GM23338 (cell line): ENCODE results near the gene CHN1. TPM values are rescaled to one million over a fixed set of nuclear protein-coding genes. Genes with fewer than 3 reads are reported as not detected.

Experiments
- ATAC-seq: fragments of 200-7000 bp; cut with Tn5 transposase; 3 replicates; pipeline ENCODE4 v1.9.1; 2020
- DNase-seq: peaks from one replicate; pipeline ENCODE4 v3.0.0-alpha.2; 2015; ENCODE audit warnings: low spot score
- H2AFZ ChIP-seq: fragments of 200-600 bp; sonication (generic); 2 replicates; pipeline ENCODE4 v1.8.0; 2016; ENCODE audit warnings: antibody characterized with exemption, mild to moderate bottlenecking, moderate library complexity
- H3F3A ChIP-seq: fragments of 200-600 bp; sonication (generic); replicated peaks from 2 replicates; pipeline ENCODE4 v1.8.0; 2017; ENCODE audit warnings: antibody characterized with exemption, mixed run types, low read depth
- H3K27ac ChIP-seq: fragments of 200-600 bp; sonication (generic); 2 replicates; pipeline ENCODE4 v1.6.1; 2016; ENCODE audit warnings: low read depth
- H3K27me3 ChIP-seq: fragments of 200-600 bp; sonication (generic); 2 replicates; pipeline ENCODE4 v1.8.0; 2016; ENCODE audit warnings: mild to moderate bottlenecking, mixed run types, moderate library complexity; ENCODE audit not compliant: insufficient read depth
- H3K36me3 ChIP-seq: fragments of 200-600 bp; sonication (generic); 2 replicates; pipeline ENCODE4 v1.8.0; 2016; ENCODE audit warnings: mild to moderate bottlenecking; ENCODE audit not compliant: insufficient read depth
- H3K4me1 ChIP-seq: fragments of 200-600 bp; sonication (generic); 2 replicates; pipeline ENCODE4 v1.8.0; 2016; ENCODE audit warnings: mild to moderate bottlenecking, moderate library complexity; ENCODE audit not compliant: insufficient read depth
- H3K4me2 ChIP-seq: fragments of 200-600 bp; sonication (generic); 2 replicates; pipeline ENCODE4 v1.7.1; 2017; ENCODE audit warnings: mixed run types
- H3K4me3 ChIP-seq: fragments of 200-600 bp; sonication (generic); 2 replicates; pipeline ENCODE4 v1.6.1; 2016; ENCODE audit warnings: mixed run types
- H3K79me2 ChIP-seq: fragments of 200-600 bp; sonication (generic); replicated peaks from 2 replicates; pipeline ENCODE4 v1.8.0; 2017; ENCODE audit warnings: mild to moderate bottlenecking; ENCODE audit not compliant: insufficient read depth
- H3K9me2 ChIP-seq: fragments of 200-600 bp; sonication (generic); 2 replicates; pipeline ENCODE4 v1.8.0; 2017; ENCODE audit not compliant: insufficient read depth
- H4K20me1 ChIP-seq: fragments of 200-600 bp; sonication (generic); replicated peaks from 2 replicates; pipeline ENCODE4 v1.8.0; 2017; ENCODE audit warnings: mild to moderate bottlenecking; ENCODE audit not compliant: insufficient read depth
- H3K27ac Mint-ChIP-seq: 2 replicates; pipeline ENCODE4 v1.8.0; 2020; ENCODE audit warnings: inconsistent platforms, mild to moderate bottlenecking, moderate library complexity, mixed read lengths
- H3K27me3 Mint-ChIP-seq: 3 replicates; pipeline ENCODE4 v1.8.0; 2022; ENCODE audit warnings: low read depth, mild to moderate bottlenecking, moderate library complexity, mixed read lengths, inconsistent platforms; ENCODE audit not compliant: insufficient read depth, poor library complexity
- H3K36me3 Mint-ChIP-seq: 3 replicates; pipeline ENCODE4 v1.8.0; 2021; ENCODE audit warnings: low read depth, mild to moderate bottlenecking, inconsistent platforms, moderate library complexity, mixed read lengths
- H3K4me1 Mint-ChIP-seq: 3 replicates; pipeline ENCODE4 v1.8.0; 2020; ENCODE audit warnings: mild to moderate bottlenecking, inconsistent platforms, mixed read lengths
- H3K4me3 Mint-ChIP-seq: 3 replicates; pipeline ENCODE4 v1.8.0; 2021; ENCODE audit warnings: moderate library complexity, mild to moderate bottlenecking, inconsistent platforms, mixed read lengths
- H3K9me3 Mint-ChIP-seq: 3 replicates; pipeline ENCODE4 v1.8.0; 2020; ENCODE audit warnings: moderate library complexity, mild to moderate bottlenecking, inconsistent platforms, mixed read lengths
- EZH2phosphoT487 ChIP-seq: fragments of 200-600 bp; sonication (generic); IDR thresholded peaks from one replicate; pipeline ENCODE4 v1.8.1; 2018; ENCODE audit warnings: antibody characterized with exemption; ENCODE audit not compliant: unreplicated experiment
- NANOG ChIP-seq: IDR thresholded peaks from 2 replicates; pipeline ENCODE4 v1.6.1; 2016; ENCODE audit warnings: antibody characterized with exemption, borderline replicate concordance
- POLR2AphosphoS5 ChIP-seq: IDR thresholded peaks from 2 replicates; pipeline ENCODE4 v1.6.1; 2016; ENCODE audit warnings: antibody characterized with exemption, low read depth
- ZNF114 ChIP-seq: fragments of 250-450 bp; sonication (Bioruptor Pico); IDR thresholded peaks from 2 replicates; pipeline ENCODE4 v1.5.0; 2020; ENCODE audit warnings: mild to moderate bottlenecking, moderate library complexity
- ZNF462 ChIP-seq: fragments of 250-450 bp; sonication (Bioruptor Pico); IDR thresholded peaks from 2 replicates; pipeline ENCODE4 v1.5.0; 2020; ENCODE audit warnings: mild to moderate bottlenecking, moderate library complexity
- polyA plus RNA-seq: library from polyadenylated mRNA; unstranded; fragments of >200 nt; fragmentation: Nextera tagmentation; extraction: Ambion mirVana; gene quantifications from 2 replicates; pipeline ENCODE4 v1.2.1, GENCODE V29; 2016
- total RNA-seq: library from RNA; depleted of rRNA; stranded (reverse); fragments of >200 nt; shearing (Covaris generic); gene quantifications from 2 replicates; pipeline ENCODE4 v1.2.3, GENCODE V29; 2014

The CHN1 gene
- total and polyA plus RNA-seq, 2 experiments from 2014 or later: 28.1 to 36.5 TPM

- H3K27me3 Mint-ChIP-seq: peaks cover 2% of the 10 kb centered on the region
- peaks cover 13% of the 10 kb centered on the region; the same call in 2 of the 3 replicates for H3K36me3 Mint-ChIP-seq
- Histone ChIP-seq H3K9me2 (no peaks in the 10 kb centered on the region), H4K20me1 (no peaks in the 10 kb centered on the region), H3K4me3 (0 out of 2 replicates have a peak overlapping the region, but pooled peaks have one; percentile 3), H2AFZ (no peak overlapping the region), H3F3A (peaks cover 5% of the 10 kb centered on the region; the same call in 1 of the 2 replicates), H3K36me3 (no peaks in the 10 kb centered on the region), H3K27me3 (no peaks in the 10 kb centered on the region), H3K79me2 (peaks cover 77% of the 10 kb centered on the region), H3K4me1 (peaks cover 66% of the 10 kb centered on the region), H3K27ac (peak overlapping the region; percentile 84), H3K4me2 (peak overlapping the region; percentile 27)
- peak overlapping the region; percentile 90 for H3K27ac Mint-ChIP-seq
- ATAC-seq (peak; percentile 86), DNase-seq (peak; percentile 87)
- no peaks in the 10 kb centered on the region; the same call in 2 of the 3 replicates for H3K9me3 Mint-ChIP-seq
- H3K4me1 Mint-ChIP-seq: peaks cover 56% of the 10 kb centered on the region
- no peak overlapping the region for H3K4me3 Mint-ChIP-seq
- TF ChIP-seq EZH2phosphoT487 (no peak), ZNF114 (CRISPR knock-in tag) (no peak), ZNF462 (CRISPR knock-in tag) (peak; percentile 73), POLR2AphosphoS5 (no peak), NANOG (peak; percentile 49; the same call in 1 of the 2 replicates)
Measured at GRCh38 chr2:174964404-174964803, 40.8 kb downstream of the CHN1 start.
